ENCODE measurements around the gene RMND1.

GRCh38 chr6:151376440-151376839 is 75.5 kb downstream of the RMND1 start:
- TF ChIP-seq POLR2AphosphoS5 (IDR thresholded peaks at IDR 0.05), result no peak
- no peak for TF ChIP-seq CTCF (IDR thresholded peaks at IDR 0.05 in 8 of 11, conservative IDR thresholded peaks at IDR 0.05 in 3 of 11)
